K562 (cell line): Measurements from ENCODE around the gene CCDC88C. TPM values are rescaled to one million over a fixed set of nuclear protein-coding genes. Genes with fewer than 3 reads are reported as not detected.

ENCODE experiments used
- ATAC-seq: fragments of 200-7000 bp; cut with Tn5 transposase; 3 replicates; pipeline ENCODE4 v1.9.1; 2020; ENCODE audit warnings: moderate library complexity
- BruUV-seq: library from RNA; stranded (reverse); fragments of 400-500 nt; replicated peaks from 2 replicates; lab custom pipeline; 2021; lab: Mats Ljungman, UMichigan
- CTCF ChIA-PET: fragments of 300-600 bp; formaldehyde crosslinking; extraction: SDS; loops from one replicate; lab custom pipeline; 2021; ENCODE audit warnings: low intra/inter-chr PET ratio; lab: Yijun Ruan, JAX
- POLR2A ChIA-PET: fragments of 300-600, 350-650 bp; sonication (Branson Sonifier 250); formaldehyde crosslinking; extraction: SDS; loops from one replicate; lab custom pipeline; 2021; ENCODE audit warnings: antibody characterized with exemption, inconsistent platforms; lab: Yijun Ruan, JAX
- DNase-seq, 4 experiments: peaks; one replicate each; pipeline versions ENCODE4 v3.0.0 to v3.0.0-alpha.2; 2011 to 2018; ENCODE audit warnings: low spot score in 3 of 4, mixed read lengths in 3 of 4; ENCODE audit errors: extremely low read depth in 1 of 4
- FAIRE-seq: peaks from 2 replicates; lab custom pipeline; 2011; peaks lifted over from hg19 to GRCh38; lab: Jason Lieb, UNC
- H2AFZ ChIP-seq: 2 replicates; pipeline ENCODE4 v1.6.0; 2011; ENCODE audit warnings: low read depth, low read length, control low read depth, inconsistent platforms
- H3K27ac ChIP-seq: fragments of 200-600 bp; 3 replicates; pipeline ENCODE4 v1.8.0; 2011; ENCODE audit warnings: low read depth, mild to moderate bottlenecking, control low read depth, inconsistent platforms, low read length, moderate library complexity, mixed read lengths; ENCODE audit errors: extremely low read depth
- H3K27me3 ChIP-seq, 2 experiments: fragments of 300-600 bp in 1 of 2; 2 replicates in 1 of 2; 3 replicates in 1 of 2; pipeline versions ENCODE4 v1.6.0 to v1.8.0; 2011; ENCODE audit warnings: inconsistent platforms in 2 of 2, low read length in 2 of 2, mild to moderate bottlenecking in 1 of 2, mixed read lengths in 1 of 2, moderate library complexity in 1 of 2; ENCODE audit not compliant: control insufficient read depth in 2 of 2, insufficient read depth in 2 of 2
- H3K36me3 ChIP-seq: fragments of 300-600 bp; 3 replicates; pipeline ENCODE4 v1.8.0; 2011; ENCODE audit warnings: mild to moderate bottlenecking, low read length, inconsistent platforms; ENCODE audit not compliant: control insufficient read depth, insufficient read depth
- H3K4me1 ChIP-seq, 2 experiments: fragments of 200-600 bp in 1 of 2; replicated peaks in 1 of 2; 2 replicates in 1 of 2; 3 replicates in 1 of 2; pipeline versions ENCODE4 v1.5.1 to v1.8.0; 2011; ENCODE audit warnings: inconsistent platforms in 2 of 2, low read length in 2 of 2, mild to moderate bottlenecking in 1 of 2, mixed read lengths in 1 of 2, moderate library complexity in 1 of 2; ENCODE audit not compliant: control insufficient read depth in 2 of 2, insufficient read depth in 2 of 2
- H3K4me2 ChIP-seq: 2 replicates; pipeline ENCODE4 v1.6.1; 2011; ENCODE audit warnings: low read length, control low read depth, inconsistent platforms, mixed read lengths; ENCODE audit not compliant: insufficient read depth
- H3K4me3 ChIP-seq: fragments of 200-600 bp; sonication (generic), shearing (Covaris generic); 2 replicates; pipeline ENCODE4 v1.5.1; 2016; ENCODE audit warnings: control low read depth, inconsistent platforms
- H3K79me2 ChIP-seq: fragments of 200-600 bp; 3 replicates; pipeline ENCODE4 v1.8.0; 2011; ENCODE audit warnings: low read length, inconsistent platforms; ENCODE audit not compliant: control insufficient read depth, insufficient read depth
- H3K9ac ChIP-seq, 2 experiments: 2 replicates each; pipeline versions ENCODE4 v1.6.0 to v1.6.1; 2011; ENCODE audit warnings: low read depth in 2 of 2, low read length in 2 of 2, control low read depth in 1 of 2, inconsistent platforms in 1 of 2, mild to moderate bottlenecking in 1 of 2, mixed read lengths in 1 of 2; ENCODE audit not compliant: insufficient read depth in 1 of 2
- H3K9me1 ChIP-seq: one replicate; pipeline ENCODE4 v1.6.0; 2011; ENCODE audit warnings: inconsistent platforms, mild to moderate bottlenecking, low read length, moderate library complexity; ENCODE audit not compliant: control insufficient read depth, insufficient read depth
- H3K9me3 ChIP-seq: replicated peaks from 2 replicates; pipeline ENCODE4 v1.5.1; 2011; ENCODE audit warnings: low read depth, low read length, inconsistent platforms; ENCODE audit not compliant: control insufficient read depth, insufficient read depth
- H4K20me1 ChIP-seq: replicated peaks from 2 replicates; pipeline ENCODE4 v1.6.1; 2011; ENCODE audit warnings: low read length, inconsistent platforms, mixed read lengths; ENCODE audit not compliant: control insufficient read depth, insufficient read depth
- BACH1 ChIP-seq: fragments of 200-800 bp; sonication (Bioruptor generic); IDR thresholded peaks from 2 replicates; pipeline ENCODE4 v1.6.1; 2016; ENCODE audit warnings: missing genetic modification characterization, missing compliant biosample characterization
- KAT2B ChIP-seq: IDR thresholded peaks from one replicate; pipeline ENCODE4 v1.6.1; 2012; ENCODE audit warnings: low read depth, mild to moderate bottlenecking, control low read depth, inconsistent platforms, low read length, moderate library complexity
- PCBP1 ChIP-seq: fragments of 200-400 bp; formaldehyde crosslinking; IDR thresholded peaks from 2 replicates; pipeline ENCODE4 v1.6.1; 2018; ENCODE audit warnings: mild to moderate bottlenecking, low read depth, low read length; ENCODE audit not compliant: poor library complexity, severe bottlenecking
- RBM39 ChIP-seq: fragments of 200-400 bp; formaldehyde crosslinking; optimal IDR thresholded peaks from 2 replicates; pipeline ENCODE3; 2018; ENCODE audit warnings: low read depth, low read length
- RUNX1 ChIP-seq: sonication (generic); IDR thresholded peaks from 2 replicates; pipeline ENCODE4 v1.6.1; 2016; ENCODE audit warnings: antibody characterized with exemption, low read depth
- SAFB2 ChIP-seq: fragments of 200-400 bp; formaldehyde crosslinking; IDR thresholded peaks from 2 replicates; pipeline ENCODE4 v1.6.1; 2018; ENCODE audit warnings: borderline replicate concordance, low read length, low read depth, moderate library complexity; ENCODE audit not compliant: severe bottlenecking
- SMARCE1 ChIP-seq: fragments of 450-650 bp; IDR thresholded peaks from 2 replicates; pipeline ENCODE4 v1.7.1; 2016; ENCODE audit warnings: mild to moderate bottlenecking
- ZNF444 ChIP-seq: fragments of 250-450 bp; sonication (Bioruptor Pico); IDR thresholded peaks from 2 replicates; pipeline ENCODE4 v1.4.0; 2020; ENCODE audit warnings: mild to moderate bottlenecking, moderate library complexity
- WGBS: fragments of 100-300 bp; shearing (Covaris generic); methylation state at CpG from one replicate; pipeline ENCODE4 v1.1.6; 2016; ENCODE audit warnings: low coverage, mixed read lengths; ENCODE audit not compliant: insufficient coverage; ENCODE audit errors: missing lambda C conversion rate; 5-methylcytosine and 5-hydroxymethylcytosine counted together
- in situ Hi-C: fragments of 300-500 bp; cut with MboI; formaldehyde crosslinking; loops from 4 replicates; pipeline ENCODE4 v1.15.0; 2018; ENCODE audit warnings: inconsistent platforms, mixed read lengths
- intact Hi-C: fragments of 100-400 bp; cut with micrococcal nuclease; formaldehyde crosslinking; loops from 2 replicates; pipeline ENCODE4 v1.14.2; 2022
- polyA plus RNA-seq, 8 experiments: library from polyadenylated mRNA; depleted of rRNA in 4 of 8; stranded (reverse) in 5 of 8; unstranded in 3 of 8; fragments of >200 nt; fragmentation: Nextera tagmentation in 2 of 8; fragmentation: Illumina TruSeq in 1 of 8; extraction: Ambion mirVana in 2 of 8; extraction: Trizol in 1 of 8; gene quantifications; 2 replicates each; pipeline versions ENCODE4 v1.2.1 to v1.2.3, GENCODE V29; 2011 to 2014; ENCODE audit warnings: inconsistent platforms in 1 of 8, missing spikeins in 1 of 8
- total RNA-seq, 7 experiments: library from RNA; depleted of rRNA in 6 of 7; stranded (reverse); fragments of >200 nt in 6 of 7; fragmentation: Illumina TruSeq in 2 of 7; extraction: Trizol in 2 of 7; gene quantifications; 2 replicates each; pipeline versions ENCODE4 v1.2.1 to v1.2.3, GENCODE V29; 2011 to 2021; ENCODE audit warnings: low replicate concordance in 1 of 7
- TF ChIP-seq, protein P1 (sequence below): fragments of 450-650 bp; IDR thresholded peaks from 2 replicates; pipeline ENCODE4 v1.6.1; 2017; ENCODE audit warnings: mild to moderate bottlenecking, moderate library complexity

CCDC88C gene
- total and polyA plus RNA-seq, 9 of the 15 experiments (the other 6 are each of a cell fraction or from before 2014, with no cell fraction given): 0.62 to 22.5 (median 10.7) TPM

DNA sequence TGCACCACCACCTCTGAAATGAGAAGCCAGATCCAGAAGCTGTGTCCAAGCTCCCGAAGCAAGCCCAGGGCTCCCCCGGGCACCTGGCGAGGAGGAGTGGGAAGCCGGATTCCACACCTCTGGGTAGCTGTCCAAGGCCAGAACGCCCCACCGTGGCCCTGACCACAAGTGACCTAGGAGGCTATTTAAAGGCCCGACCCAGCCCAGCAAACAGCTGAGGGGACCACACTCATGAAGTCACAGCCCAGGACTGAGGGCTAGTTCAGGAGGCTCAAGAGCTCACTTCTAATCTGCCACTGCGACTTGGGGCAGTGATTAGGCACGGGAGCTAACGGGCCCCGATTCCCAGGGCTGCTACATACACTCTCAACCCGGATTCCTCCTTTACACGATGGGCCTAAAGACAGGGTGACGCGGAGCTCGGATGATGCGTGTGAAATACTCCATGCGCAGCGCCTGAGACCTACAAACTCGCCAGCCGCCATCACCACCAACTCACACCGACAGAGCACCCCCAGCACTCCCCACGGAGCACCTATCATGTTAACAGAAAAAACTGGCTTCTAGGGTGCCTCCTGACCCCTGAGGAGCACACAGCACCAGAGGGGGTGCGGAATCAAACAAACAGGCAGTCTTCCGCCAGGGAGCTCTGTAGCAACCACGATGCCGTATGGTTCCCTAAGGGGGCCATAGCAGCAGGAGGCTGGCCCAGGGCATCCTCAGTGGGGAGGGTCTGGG is 89.1 kb downstream of the CCDC88C start:
- Histone ChIP-seq H2AFZ (no peak overlapping the region), H3K4me3 (no peak overlapping the region), H3K36me3 (peaks cover 15% of the 10 kb centered on the region; the same call in 2 of the 3 replicates), H3K27me3 (no peaks in the 10 kb centered on the region), H3K9me1 (no peaks in the 10 kb centered on the region), H3K9me3 (no peaks in the 10 kb centered on the region), H3K4me1 (peaks cover 21 to 26% of the 10 kb centered on the region in 2 experiments; a peak in 4 of 5 replicates), H4K20me1 (no peaks in the 10 kb centered on the region), H3K4me2 (no peak overlapping the region), H3K27ac (no peak overlapping the region), H3K9ac (peak overlapping the region in 1 of 2 experiments; percentile 36; a peak in 2 of 4 replicates), H3K79me2 (no peaks in the 10 kb centered on the region)
- no peak for FAIRE-seq
- no TSS peak for BruUV-seq
- ChIA-PET CTCF (no interaction called here), POLR2A (interaction anchor here (0.7 kb wide), 1 partner anchor 10 kb away, joined by 3 read pairs; no protein-coding TSS in a partner anchor)
- 84% methylated on average over 22 of the region's 27 CpGs for WGBS
- intact Hi-C loops: no loop called here
- in situ Hi-C loops: loop anchor here (10.0 kb wide), 1 partner anchor 96 kb away; no protein-coding TSS in a partner anchor
- no peak for ATAC-seq
- no peak for DNase-seq
- no peak for TF ChIP-seq ZNF444 (CRISPR knock-in tag)
- no peak for TF ChIP-seq KAT2B

DNA sequence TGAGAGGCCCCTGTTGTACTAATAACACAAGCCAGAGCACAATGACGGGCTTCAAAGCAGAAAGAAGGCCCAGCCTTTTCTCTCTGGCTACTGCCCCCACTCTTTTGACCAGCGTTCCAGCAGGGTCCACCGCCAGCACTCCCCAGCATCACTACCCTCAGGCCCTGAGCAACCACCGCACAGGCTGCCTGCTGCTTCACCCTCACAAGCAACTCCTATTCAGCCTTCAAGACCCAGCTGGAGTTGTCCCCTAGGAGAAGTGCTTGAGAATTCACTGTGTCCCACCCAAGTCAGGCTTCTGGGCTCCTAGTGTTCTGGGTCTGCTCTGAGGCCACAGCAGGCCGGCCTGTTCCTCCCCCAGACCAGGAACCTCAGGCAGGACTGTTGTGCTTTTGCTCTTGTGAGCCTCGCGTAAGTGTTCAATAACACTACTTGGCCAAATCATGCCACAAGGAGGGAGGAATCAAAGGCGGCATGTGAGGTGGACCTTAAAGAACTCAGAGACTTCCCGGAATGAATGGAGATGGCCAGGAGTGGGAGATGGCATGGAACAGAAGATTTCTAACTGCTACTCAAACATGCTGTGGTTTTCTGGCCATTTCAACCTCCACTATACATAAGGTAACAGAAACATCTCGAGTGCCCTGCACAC is 89.8 kb downstream of the CCDC88C start:
- H3K27ac ChIP-seq: no peak overlapping the region
- in situ Hi-C loops: loop anchor here (10.0 kb wide), 1 partner anchor 97 kb away; no protein-coding TSS in a partner anchor
- FAIRE-seq: no peak
- BruUV-seq: no TSS peak
- H3K36me3 ChIP-seq: peaks cover 18% of the 10 kb centered on the region; the same call in 2 of the 3 replicates
- CTCF ChIA-PET: no interaction called here
- no peaks in the 10 kb centered on the region for H3K79me2 ChIP-seq
- H3K9me1 ChIP-seq: no peaks in the 10 kb centered on the region
- no peak overlapping the region for H2AFZ ChIP-seq
- H3K9ac ChIP-seq: peak overlapping the region in 1 of 2 experiments; percentile 55; a peak in 2 of 4 replicates
- TF ChIP-seq SMARCE1 (no peak), BACH1 (tag) (no peak), SAFB2 (no peak), RUNX1 (no peak), RBM39 (no peak), PCBP1 (no peak)
- TF ChIP-seq, protein P1, sequence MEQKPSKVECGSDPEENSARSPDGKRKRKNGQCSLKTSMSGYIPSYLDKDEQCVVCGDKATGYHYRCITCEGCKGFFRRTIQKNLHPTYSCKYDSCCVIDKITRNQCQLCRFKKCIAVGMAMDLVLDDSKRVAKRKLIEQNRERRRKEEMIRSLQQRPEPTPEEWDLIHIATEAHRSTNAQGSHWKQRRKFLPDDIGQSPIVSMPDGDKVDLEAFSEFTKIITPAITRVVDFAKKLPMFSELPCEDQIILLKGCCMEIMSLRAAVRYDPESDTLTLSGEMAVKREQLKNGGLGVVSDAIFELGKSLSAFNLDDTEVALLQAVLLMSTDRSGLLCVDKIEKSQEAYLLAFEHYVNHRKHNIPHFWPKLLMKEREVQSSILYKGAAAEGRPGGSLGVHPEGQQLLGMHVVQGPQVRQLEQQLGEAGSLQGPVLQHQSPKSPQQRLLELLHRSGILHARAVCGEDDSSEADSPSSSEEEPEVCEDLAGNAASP: no peak
- TF ChIP-seq, all 486 proteins: peak for 0
- ATAC-seq (no peak), DNase-seq (no peak)
- no peak overlapping the region for H3K4me2 ChIP-seq
- POLR2A ChIA-PET: interaction anchor here (0.7 kb wide), 2 partner anchors 10 to 232 kb away, joined by 3 read pairs; no protein-coding TSS in a partner anchor
- no peak overlapping the region for H3K4me3 ChIP-seq
- intact Hi-C loops: no loop called here
- 68% methylated on average over 5 of the region's 10 CpGs for WGBS
- H3K27me3 ChIP-seq: no peaks in the 10 kb centered on the region
- H3K9me3 ChIP-seq: no peaks in the 10 kb centered on the region
- no peaks in the 10 kb centered on the region for H4K20me1 ChIP-seq
- H3K4me1 ChIP-seq: peaks cover 21 to 26% of the 10 kb centered on the region in 2 experiments; a peak in 4 of 5 replicates
